ENCODE measurements around the gene STAT1. TPM values are rescaled to one million over a fixed set of nuclear protein-coding genes. Genes with fewer than 3 reads are reported as not detected.

The STAT1 gene
- total RNA-seq, result 10 to 100 TPM; 62.8 to 74.9 TPM
- polyA plus RNA-seq, result 100 to 1,000 TPM; 154 to 231 (median 217) TPM
- 173 to 1,310 (median 373) reads per million in 6 experiments for total RNA-seq

- H3K4me1 Mint-ChIP-seq, result peaks cover 15 to 47% (median 28%) of the 10 kb centered on the region in 4 donors
- peaks cover 0 to 12% (median 0%) of the 10 kb centered on the region in 9 donors for H3K9me3 Mint-ChIP-seq
- H3K27me3 Mint-ChIP-seq, result no peaks in the 10 kb centered on the region
- ATAC-seq (peak; percentile 87), DNase-seq (peak; percentile 93 to 98 (median 97))
- POLR2A ChIA-PET, result interaction anchor here (0.6 to 1.8 kb wide), 14 partner anchors 9 to 762 kb away, joined by 3 to 21 read pairs (median 4); no protein-coding TSS in a partner anchor
- peaks cover 0 to 21% (median 18%) of the 10 kb centered on the region in 3 donors for H3K36me3 Mint-ChIP-seq
- H3K27ac Mint-ChIP-seq, result no peak within 1 kb of the TSS
- no peak within 1 kb of the TSS for H3K4me3 Mint-ChIP-seq
Observed at GRCh38 chr2:191013932-191014652, at the start of gene STAT1. Gene STAT1, minus strand, starts transcription at chr2:191014171. Its CDS starts 4,168 bp downstream, at chr2:191010003.

- peaks cover 39 to 77% (median 76%) of the 10 kb centered on the region in 4 donors for H3K4me1 Mint-ChIP-seq
- ATAC-seq, result no peak
- POLR2A ChIA-PET, result interaction anchor here (1.3 to 9.4 kb wide), 4 partner anchors 11 to 656 kb away, joined by 3 to 93 read pairs (median 6); partner anchors contain the start of genes MFSD6 and STAT4
- H3K36me3 Mint-ChIP-seq, result peaks cover 12 to 48% (median 33%) of the 10 kb centered on the region in 3 donors
- H3K9me3 Mint-ChIP-seq, result no peaks in the 10 kb centered on the region
- no peaks in the 10 kb centered on the region for H3K27me3 Mint-ChIP-seq
- H3K4me3 Mint-ChIP-seq, result peak overlapping the region in 9 of 10 donors; percentile 44 to 70 (median 52)
- no peak for DNase-seq
- H3K27ac Mint-ChIP-seq, result peak overlapping the region; percentile 83 to 98 (median 94)
Observed at GRCh38 chr2:191063584-191063983, 49.6 kb upstream of the STAT1 start.

GRCh38 chr2:191061381-191061980 is 47.5 kb upstream of the STAT1 start:
- peaks cover 34 to 71% (median 68%) of the 10 kb centered on the region in 4 donors for H3K4me1 Mint-ChIP-seq
- POLR2A ChIA-PET, result interaction anchor here (0.6 to 9.4 kb wide), 7 partner anchors 9 to 94 kb away, joined by 3 to 93 read pairs (median 5); partner anchors contain the start of genes STAT1 and STAT4
- H3K27me3 Mint-ChIP-seq, result no peaks in the 10 kb centered on the region
- peak overlapping the region; percentile 87 to 98 (median 94) for H3K27ac Mint-ChIP-seq
- no peaks in the 10 kb centered on the region for H3K9me3 Mint-ChIP-seq
- DNase-seq (peak in 8 of 10 donors; percentile 12 to 77 (median 54)), ATAC-seq (peak; percentile 87 to 89)
- peaks cover 12 to 51% (median 30%) of the 10 kb centered on the region in 3 donors for H3K36me3 Mint-ChIP-seq
- H3K4me3 Mint-ChIP-seq, result peak overlapping the region; percentile 20 to 79 (median 66)

- no peak for ATAC-seq
- peak overlapping the region in 1 of 10 donors; percentile 29 for H3K4me3 Mint-ChIP-seq
Observed at GRCh38 chr2:191059308-191059707, 45.3 kb upstream of the STAT1 start.

GRCh38 chr2:191056228-191056627 is 42.3 kb upstream of the STAT1 start:
- Mint-ChIP-seq H3K36me3 (peaks cover 7 to 37% (median 13%) of the 10 kb centered on the region in 3 donors), H3K27ac (peak overlapping the region; percentile 60 to 91 (median 87)), H3K9me3 (no peaks in the 10 kb centered on the region), H3K27me3 (no peaks in the 10 kb centered on the region), H3K4me3 (peak overlapping the region in 9 of 10 donors; percentile 43 to 84 (median 70)), H3K4me1 (peaks cover 14 to 52% (median 43%) of the 10 kb centered on the region in 4 donors)
- DNase-seq (peak in 2 of 10 donors; percentile 19 to 30), ATAC-seq (peak; percentile 74 to 80)
- POLR2A ChIA-PET, result interaction anchor here (0.7 to 9.4 kb wide), 4 partner anchors 14 to 109 kb away, joined by 3 to 93 read pairs (median 30); partner anchors contain the start of gene STAT4

More at GRCh38 chr2:191059308-191059707, 45.3 kb upstream of the STAT1 start:
- POLR2A ChIA-PET, result interaction anchor here (0.8 to 9.4 kb wide), 2 partner anchors 86 to 91 kb away, joined by 3 to 93 read pairs; partner anchors contain the start of gene STAT4
- H3K36me3 Mint-ChIP-seq, result peaks cover 7 to 48% (median 30%) of the 10 kb centered on the region in 3 donors
- H3K27me3 Mint-ChIP-seq, result no peaks in the 10 kb centered on the region
- peak overlapping the region; percentile 23 to 97 (median 84) for H3K27ac Mint-ChIP-seq
- H3K9me3 Mint-ChIP-seq, result no peaks in the 10 kb centered on the region
- H3K4me1 Mint-ChIP-seq, result peaks cover 29 to 73% (median 68%) of the 10 kb centered on the region in 4 donors
- no peak for DNase-seq

- H3K4me3 Mint-ChIP-seq, result no peak overlapping the region
- no peak for DNase-seq
- no peaks in the 10 kb centered on the region for H3K27me3 Mint-ChIP-seq
- peaks cover 0 to 35% (median 0%) of the 10 kb centered on the region in 3 donors for H3K36me3 Mint-ChIP-seq
- H3K9me3 Mint-ChIP-seq, result no peaks in the 10 kb centered on the region
- POLR2A ChIA-PET, result interaction anchor here (1.4 to 7.6 kb wide), 4 partner anchors 9 to 102 kb away, joined by 6 to 52 read pairs (median 28); partner anchors contain the start of gene STAT4
- H3K4me1 Mint-ChIP-seq, result peaks cover 11 to 34% (median 25%) of the 10 kb centered on the region in 4 donors
- peak overlapping the region in 5 of 10 donors; percentile 3 to 77 (median 37) for H3K27ac Mint-ChIP-seq
- no peak for ATAC-seq
Observed at GRCh38 chr2:191053256-191053655, 39.3 kb upstream of the STAT1 start.

GRCh38 chr2:191051825-191052778 is 38.1 kb upstream of the STAT1 start:
- no peak overlapping the region for H3K27ac Mint-ChIP-seq
- DNase-seq, result peak in 6 of 10 donors; percentile 10 to 72 (median 42)
- no peaks in the 10 kb centered on the region for H3K9me3 Mint-ChIP-seq
- peak; percentile 71 to 75 for ATAC-seq
- peaks cover 10 to 31% (median 21%) of the 10 kb centered on the region in 4 donors for H3K4me1 Mint-ChIP-seq
- H3K27me3 Mint-ChIP-seq, result no peaks in the 10 kb centered on the region
- H3K36me3 Mint-ChIP-seq, result peaks cover 0 to 42% (median 0%) of the 10 kb centered on the region in 3 donors
- H3K4me3 Mint-ChIP-seq, result no peak overlapping the region
- POLR2A ChIA-PET, result interaction anchor here (0.6 to 7.6 kb wide), 7 partner anchors 10 to 116 kb away, joined by 3 to 52 read pairs (median 6); partner anchors contain the start of gene STAT4

- H3K27me3 Mint-ChIP-seq, result no peaks in the 10 kb centered on the region
- H3K4me3 Mint-ChIP-seq, result no peak overlapping the region
- no peaks in the 10 kb centered on the region for H3K9me3 Mint-ChIP-seq
- POLR2A ChIA-PET, result interaction anchor here (0.6 to 7.6 kb wide), 6 partner anchors 11 to 177 kb away, joined by 3 to 52 read pairs (median 8); partner anchors contain the start of gene STAT4
- no peak for DNase-seq
- H3K27ac Mint-ChIP-seq, result no peak overlapping the region
- peaks cover 0 to 43% (median 2%) of the 10 kb centered on the region in 3 donors for H3K36me3 Mint-ChIP-seq
- ATAC-seq, result no peak
- H3K4me1 Mint-ChIP-seq, result peaks cover 7 to 22% (median 12%) of the 10 kb centered on the region in 4 donors
Observed at GRCh38 chr2:191051177-191051576, 37.2 kb upstream of the STAT1 start.

GRCh38 chr2:191050640-191050987 is 36.6 kb upstream of the STAT1 start:
- Mint-ChIP-seq H3K4me3 (no peak overlapping the region), H3K27ac (peak overlapping the region in 2 of 10 donors; percentile 54 to 61), H3K36me3 (peaks cover 0 to 46% (median 2%) of the 10 kb centered on the region in 3 donors), H3K9me3 (no peaks in the 10 kb centered on the region), H3K27me3 (no peaks in the 10 kb centered on the region), H3K4me1 (peaks cover 6 to 17% (median 8%) of the 10 kb centered on the region in 4 donors)
- POLR2A ChIA-PET, result interaction anchor here (1.5 to 7.6 kb wide), 3 partner anchors 36 to 105 kb away, joined by 4 to 52 read pairs (median 43); partner anchors contain the start of gene STAT4
- no peak for DNase-seq
- no peak for ATAC-seq

- no peaks in the 10 kb centered on the region for H3K9me3 Mint-ChIP-seq
- no peak for ATAC-seq
- H3K36me3 Mint-ChIP-seq, result peaks cover 0 to 49% (median 7%) of the 10 kb centered on the region in 3 donors
- no peak for DNase-seq
- peak overlapping the region in 1 of 10 donors; percentile 15 for H3K4me3 Mint-ChIP-seq
- no peaks in the 10 kb centered on the region for H3K27me3 Mint-ChIP-seq
- POLR2A ChIA-PET, result interaction anchor here (4.7 to 7.6 kb wide), 2 partner anchors 100 to 106 kb away, joined by 43 to 52 read pairs; partner anchors contain the start of gene STAT4
- H3K27ac Mint-ChIP-seq, result peak overlapping the region in 2 of 10 donors; percentile 49 to 76
- H3K4me1 Mint-ChIP-seq, result peaks cover 6 to 15% (median 7%) of the 10 kb centered on the region in 4 donors
Observed at GRCh38 chr2:191049728-191050639, 36.0 kb upstream of the STAT1 start.
